ENCODE results near the gene PPIF.

PPIF gene

GRCh38 chr10:79313911-79314439 lies 33.3 kb upstream of the PPIF start:
- DNase-seq (ENCODE audit: low read depth) = no peak

DNA sequence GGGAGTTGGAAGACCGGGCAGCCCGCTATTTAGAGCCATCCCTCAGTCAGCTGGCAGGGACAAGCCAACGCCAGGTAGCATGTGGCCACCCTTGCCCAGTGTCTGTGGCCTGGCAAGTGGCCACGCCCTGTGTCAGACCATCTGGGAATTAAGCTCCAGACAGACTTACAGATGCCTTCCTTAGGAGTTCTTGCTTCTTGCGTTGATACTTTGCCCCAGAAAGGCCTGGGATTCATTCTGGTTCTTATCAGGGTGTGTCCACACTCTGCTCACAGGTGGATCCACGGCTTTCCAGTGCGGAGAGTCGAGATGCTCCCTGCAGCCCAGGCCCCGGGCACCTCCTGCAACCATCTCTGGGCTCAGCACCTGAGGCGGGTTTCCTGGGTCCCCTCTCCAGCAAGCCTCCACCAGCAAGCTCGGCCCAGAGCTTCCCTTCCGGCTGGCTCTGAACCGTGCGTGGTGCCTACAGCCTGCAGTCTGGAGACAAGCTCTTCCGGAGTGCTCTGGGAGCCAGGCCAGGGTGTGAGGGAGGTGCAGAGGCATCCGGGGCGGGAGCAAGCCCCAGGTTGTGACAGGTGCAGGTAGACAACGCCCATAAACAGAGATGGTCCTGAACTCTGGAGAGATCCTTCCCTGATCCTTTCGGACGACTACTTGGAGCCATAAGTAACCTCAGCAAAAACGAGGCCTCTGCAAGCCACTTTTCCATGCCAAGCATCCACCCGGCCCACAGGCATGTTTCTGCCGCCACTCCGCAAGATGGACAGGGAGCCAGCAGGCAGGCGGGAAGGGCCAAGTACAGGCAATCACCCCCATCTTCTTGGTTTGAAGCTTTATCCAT lies 32.3 kb upstream of the PPIF start:
- DNase-seq (ENCODE audit: low read depth) = no peak

DNA sequence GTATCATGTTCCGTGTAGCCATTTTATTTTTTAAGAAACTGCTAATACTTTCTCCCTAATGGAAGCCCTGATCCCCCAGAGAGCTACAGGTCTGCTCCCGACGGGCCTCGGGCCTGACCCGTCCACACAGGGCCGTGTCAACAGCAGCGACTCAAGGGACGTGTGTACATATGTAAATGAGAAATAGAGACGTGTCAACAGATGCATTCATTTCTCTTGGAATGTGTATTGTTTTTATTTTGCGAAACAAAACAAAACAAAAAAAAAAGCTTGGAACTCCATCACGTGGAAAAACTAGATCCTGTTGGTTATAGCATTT lies 31.7 kb upstream of the PPIF start:
- DNase-seq (ENCODE audit: low read depth) = no peak

GRCh38 chr10:79316671-79317431 lies 30.4 kb upstream of the PPIF start:
- DNase-seq (ENCODE audit: low read depth) = no peak

DNA sequence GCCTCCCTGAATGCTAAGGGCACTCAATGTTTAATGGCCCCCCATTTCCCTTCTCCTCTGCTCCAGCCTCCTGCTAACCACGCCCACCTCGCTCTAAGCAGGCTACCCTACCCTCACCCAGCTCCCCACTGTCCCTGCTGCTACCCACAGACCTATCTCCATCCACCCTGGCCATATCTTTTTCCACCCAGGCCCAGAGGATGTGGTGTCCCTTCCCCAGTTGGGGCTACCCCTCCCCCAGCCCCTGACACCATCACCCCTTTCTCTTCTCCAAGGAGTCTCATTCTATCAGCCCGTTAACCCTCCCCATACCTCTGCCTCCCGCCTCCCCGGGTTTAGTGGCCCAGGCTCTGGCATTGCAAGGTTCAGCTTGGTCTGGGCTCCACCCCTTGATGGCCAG lies 28.9 kb upstream of the PPIF start:
- no peak for DNase-seq (ENCODE audit: low read depth)

DNA sequence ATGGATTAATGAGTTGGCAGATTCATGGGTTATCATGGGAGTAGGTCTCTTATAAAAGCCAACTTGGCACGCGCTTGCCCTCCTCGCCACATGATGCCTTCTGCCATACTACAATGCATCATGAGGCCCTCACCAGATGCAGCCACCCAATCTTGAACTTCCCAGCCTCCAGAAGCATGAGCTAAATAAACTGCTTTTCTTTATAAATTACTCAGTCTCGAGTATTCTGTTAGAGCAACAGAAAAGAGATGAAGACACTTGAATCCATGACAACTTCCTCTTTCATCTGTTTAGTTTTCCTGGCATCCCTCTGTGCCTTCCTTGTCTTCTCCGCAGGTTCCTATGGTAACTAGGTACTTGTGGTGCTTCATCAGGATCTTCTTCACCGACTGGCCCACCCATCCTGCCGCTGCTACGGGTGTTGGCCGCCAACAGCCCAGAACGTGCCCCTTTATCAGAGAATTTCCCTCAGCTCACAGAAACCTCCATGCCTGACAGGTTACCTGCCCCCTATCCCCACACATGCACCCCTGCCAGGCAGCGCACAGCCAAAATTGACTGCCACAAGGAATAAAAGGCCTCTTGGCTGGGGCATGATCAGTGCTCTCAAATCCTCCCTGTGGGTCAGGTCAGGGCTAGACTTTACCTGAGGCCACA lies 28.0 kb upstream of the PPIF start:
- DNase-seq (ENCODE audit: low read depth) = no peak

GRCh38 chr10:79320316-79320715 lies 27.0 kb upstream of the PPIF start:
- DNase-seq (ENCODE audit: low read depth) = no peak

GRCh38 chr10:79320820-79321493 lies 26.3 kb upstream of the PPIF start:
- DNase-seq (ENCODE audit: low read depth) = no peak

DNA sequence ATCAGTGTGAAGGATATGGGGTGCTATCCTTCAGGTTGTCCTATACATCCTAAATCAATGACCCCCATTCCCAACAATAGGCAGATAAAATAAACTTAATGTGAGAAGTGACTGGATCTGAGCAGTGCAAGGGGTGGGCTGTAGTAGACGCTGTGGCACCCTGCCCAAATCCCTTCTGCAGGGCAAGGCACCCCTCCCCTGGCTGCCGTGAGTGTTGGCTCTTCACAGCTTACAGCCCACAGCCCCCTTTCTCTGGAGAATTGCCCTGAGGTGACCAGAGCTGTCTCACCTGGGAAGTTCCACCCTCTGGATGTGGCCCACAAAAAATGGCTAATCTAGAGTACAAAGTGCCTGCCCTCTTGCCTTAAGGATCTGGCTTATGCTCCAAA lies 25.8 kb upstream of the PPIF start:
- no peak for DNase-seq (ENCODE audit: low read depth)

- DNase-seq (ENCODE audit: low read depth) = no peak
These were observed 25.3 kb upstream of the PPIF start for GRCh38 chr10:79321951-79322350.

GRCh38 chr10:79322616-79323543 lies 24.4 kb upstream of the PPIF start:
- DNase-seq (ENCODE audit: low read depth) = no peak

- no peak for DNase-seq (ENCODE audit: low read depth)
These were observed 23.7 kb upstream of the PPIF start for GRCh38 chr10:79323602-79324001.

GRCh38 chr10:79324032-79324695 lies 23.1 kb upstream of the PPIF start:
- DNase-seq (ENCODE audit: low read depth) = no peak

DNA sequence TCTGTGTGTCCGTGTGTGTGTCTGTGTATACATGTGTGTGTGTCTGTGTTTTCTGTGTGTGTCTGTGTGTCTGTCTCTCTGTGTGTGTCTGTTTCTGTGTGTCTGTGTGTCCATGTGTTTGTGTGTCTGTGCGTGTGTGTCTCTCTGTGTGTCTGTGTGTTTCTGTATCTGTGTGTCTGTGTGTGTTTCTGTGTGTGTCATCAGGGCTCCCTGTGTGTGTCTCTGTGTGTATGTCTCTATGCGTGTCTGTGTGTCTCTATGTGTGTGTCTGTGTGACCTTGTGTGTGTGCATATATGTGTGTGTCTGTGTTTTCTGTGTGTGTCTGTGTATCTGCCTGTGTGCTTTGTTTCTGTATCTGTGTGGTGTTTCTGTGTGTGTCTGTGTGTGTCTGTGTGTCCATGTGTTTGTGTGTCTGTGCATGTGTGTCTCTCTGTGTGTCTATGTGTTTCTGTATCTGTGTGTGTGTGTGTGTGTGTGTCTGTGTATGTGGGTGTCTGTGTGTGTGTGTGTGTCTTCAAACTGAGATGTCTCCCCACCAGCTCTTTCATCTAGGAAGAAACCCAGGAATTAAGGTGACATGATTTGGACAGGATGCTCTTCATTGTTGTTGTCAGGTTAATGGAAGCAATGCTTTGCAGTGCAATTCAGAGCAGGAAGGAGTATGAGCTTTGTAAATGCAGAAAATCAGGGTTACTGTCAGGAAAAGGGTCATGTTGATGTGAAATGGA lies 20.7 kb upstream of the PPIF start:
- DNase-seq (ENCODE audit: low read depth) = no peak

- no peak for DNase-seq (ENCODE audit: low read depth)
These were observed 20.2 kb upstream of the PPIF start for GRCh38 chr10:79327090-79327457.

GRCh38 chr10:79328147-79328701 lies 19.0 kb upstream of the PPIF start:
- no peak for DNase-seq (ENCODE audit: low read depth)

GRCh38 chr10:79328737-79329504 lies 18.3 kb upstream of the PPIF start:
- no peak for DNase-seq (ENCODE audit: low read depth)

DNA sequence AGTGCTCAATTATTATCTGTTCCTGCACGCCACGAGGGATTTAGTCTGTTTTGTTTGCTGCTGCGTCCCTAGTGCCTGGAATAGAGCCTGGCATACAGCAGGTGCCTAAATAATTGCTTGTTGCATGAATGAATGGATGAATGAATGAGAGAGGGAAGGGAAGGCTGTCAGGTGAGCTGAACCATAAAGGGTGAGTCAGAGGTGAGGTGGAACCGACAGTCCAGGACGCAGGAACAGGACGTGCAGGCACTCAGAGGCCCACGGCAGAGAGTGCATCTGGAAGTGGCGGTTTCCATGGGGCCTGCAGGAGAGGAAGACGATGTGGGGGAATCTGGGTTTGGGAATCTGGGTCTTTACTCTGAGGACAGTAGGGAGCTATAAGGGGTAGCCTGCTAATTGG lies 17.7 kb upstream of the PPIF start:
- no peak for DNase-seq (ENCODE audit: low read depth)

DNA sequence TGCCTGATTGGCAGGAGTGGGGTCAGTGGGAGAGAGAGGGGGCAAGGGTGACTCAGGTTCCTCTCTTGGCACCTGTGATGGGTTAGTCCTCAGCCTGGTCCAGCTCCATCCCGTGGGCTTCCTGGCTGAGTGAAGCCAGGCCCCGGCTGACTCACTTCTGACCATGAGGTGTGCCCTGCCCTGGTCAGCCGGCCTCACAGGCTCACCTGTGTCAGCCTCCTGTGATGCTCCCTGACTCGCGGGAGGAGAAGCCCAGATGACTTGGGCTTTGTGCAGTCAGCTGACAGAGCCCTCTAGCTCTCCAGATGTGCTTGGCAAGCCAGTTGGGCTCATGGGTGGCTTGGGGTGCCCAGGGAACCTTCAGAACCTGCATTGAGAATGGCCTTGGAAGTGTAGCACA lies 16.0 kb upstream of the PPIF start:
- DNase-seq (ENCODE audit: low read depth) = no peak

Measured in non-pigmented ciliary epithelial cell (primary cell).